Memory B cell (primary cell): ENCODE data around the gene CAPN14.

Experiments used
- ATAC-seq: fragments of 150-1000 bp; cut with Tn5 transposase; 2 replicates; pipeline ENCODE4 v1.10.0; 2021; ENCODE audit warnings: low read depth, mild to moderate bottlenecking, moderate library complexity
- DNase-seq, 2 donors: peaks; one replicate each; pipeline ENCODE4 v3.0.0; 2022; ENCODE audit warnings: low spot score in 2 of 2
- H3K27ac Mint-ChIP-seq: one replicate; pipeline ENCODE4 v1.8.0; 2022; ENCODE audit warnings: mild to moderate bottlenecking, moderate library complexity, mixed read lengths
- H3K27me3 Mint-ChIP-seq: one replicate; pipeline ENCODE4 v1.8.0; 2022; ENCODE audit warnings: mixed read lengths
- H3K36me3 Mint-ChIP-seq: one replicate; pipeline ENCODE4 v1.8.0; 2022; ENCODE audit warnings: mild to moderate bottlenecking, mixed read lengths
- H3K4me1 Mint-ChIP-seq: one replicate; pipeline ENCODE4 v1.8.0; 2022; ENCODE audit warnings: mixed read lengths
- H3K4me3 Mint-ChIP-seq: one replicate; pipeline ENCODE4 v1.8.0; 2022; ENCODE audit warnings: mild to moderate bottlenecking, moderate library complexity, mixed read lengths
- H3K9me3 Mint-ChIP-seq: one replicate; pipeline ENCODE4 v1.8.0; 2022; ENCODE audit warnings: mixed read lengths

CAPN14 gene

DNA sequence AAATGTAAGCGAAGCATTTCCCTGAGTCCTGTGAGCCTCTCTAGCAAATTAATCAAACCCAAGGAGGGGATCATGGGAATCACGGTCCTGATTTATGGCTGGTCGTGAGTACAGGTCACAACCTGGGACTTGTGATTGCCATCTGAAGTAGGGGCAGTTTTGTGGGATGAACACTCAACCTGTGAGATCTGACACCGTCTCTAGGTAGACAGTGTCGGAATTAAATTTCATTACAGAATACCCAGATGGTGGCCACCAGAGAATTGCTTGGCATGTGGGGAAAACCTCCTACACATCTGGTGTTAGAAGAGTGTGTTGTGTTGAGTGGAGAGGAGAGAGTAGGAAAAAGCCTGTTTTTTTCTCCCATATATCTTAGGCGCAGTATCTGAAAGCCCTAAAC lies 12.5 kb downstream of the CAPN14 start:
- H3K4me1 Mint-ChIP-seq = peaks cover 13% of the 10 kb centered on the region
- no peak overlapping the region for H3K4me3 Mint-ChIP-seq
- no peaks in the 10 kb centered on the region for H3K27me3 Mint-ChIP-seq
- no peak for ATAC-seq
- H3K27ac Mint-ChIP-seq = no peak overlapping the region
- peaks cover 2% of the 10 kb centered on the region for H3K36me3 Mint-ChIP-seq
- no peaks in the 10 kb centered on the region for H3K9me3 Mint-ChIP-seq
- no peak for DNase-seq

DNA sequence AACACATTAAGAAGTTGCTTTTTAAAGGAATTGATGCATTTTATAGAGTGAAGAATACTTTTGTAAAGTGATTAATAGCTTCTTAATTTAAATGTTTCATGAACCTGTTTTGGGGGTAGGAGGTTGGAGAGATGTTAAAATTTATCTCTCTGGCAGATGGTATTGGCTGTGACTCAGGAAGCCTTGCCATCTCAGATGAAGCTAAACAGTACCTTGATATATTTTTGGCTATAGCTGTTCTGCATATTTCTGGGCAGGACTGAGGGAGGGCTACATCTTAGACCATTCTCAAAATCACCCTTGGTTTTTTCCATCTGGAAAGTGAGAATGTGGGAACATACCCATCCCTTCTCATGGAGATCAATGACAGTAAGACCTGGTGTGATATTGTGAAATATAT lies 13.4 kb downstream of the CAPN14 start:
- no peak for DNase-seq
- H3K9me3 Mint-ChIP-seq = peaks cover 1% of the 10 kb centered on the region
- no peak for ATAC-seq
- no peak overlapping the region for H3K27ac Mint-ChIP-seq
- no peaks in the 10 kb centered on the region for H3K27me3 Mint-ChIP-seq
- H3K4me3 Mint-ChIP-seq = no peak overlapping the region
- peaks cover 5% of the 10 kb centered on the region for H3K36me3 Mint-ChIP-seq
- peaks cover 11% of the 10 kb centered on the region for H3K4me1 Mint-ChIP-seq

DNA sequence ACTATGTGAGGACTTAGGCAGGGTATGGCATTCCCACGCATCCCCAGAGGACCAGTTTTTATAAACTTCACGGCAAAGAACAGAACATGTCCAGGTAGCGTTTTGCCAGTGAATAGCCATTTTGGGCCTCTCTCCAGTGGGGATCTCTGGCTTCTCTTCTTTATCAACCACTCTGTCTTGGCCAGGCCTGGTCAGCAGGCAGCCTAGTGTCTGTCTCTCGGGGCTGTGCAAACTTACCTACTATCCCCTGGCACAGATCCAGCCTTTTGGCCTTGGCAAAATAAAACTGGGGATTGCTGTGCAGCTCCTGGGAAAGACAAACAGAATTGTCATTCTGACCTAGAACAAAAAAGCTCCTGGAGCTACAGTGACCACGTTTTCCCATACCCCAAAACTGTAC lies 14.5 kb downstream of the CAPN14 start:
- DNase-seq (no peak), ATAC-seq (no peak)
- H3K27ac Mint-ChIP-seq = no peak overlapping the region

DNA sequence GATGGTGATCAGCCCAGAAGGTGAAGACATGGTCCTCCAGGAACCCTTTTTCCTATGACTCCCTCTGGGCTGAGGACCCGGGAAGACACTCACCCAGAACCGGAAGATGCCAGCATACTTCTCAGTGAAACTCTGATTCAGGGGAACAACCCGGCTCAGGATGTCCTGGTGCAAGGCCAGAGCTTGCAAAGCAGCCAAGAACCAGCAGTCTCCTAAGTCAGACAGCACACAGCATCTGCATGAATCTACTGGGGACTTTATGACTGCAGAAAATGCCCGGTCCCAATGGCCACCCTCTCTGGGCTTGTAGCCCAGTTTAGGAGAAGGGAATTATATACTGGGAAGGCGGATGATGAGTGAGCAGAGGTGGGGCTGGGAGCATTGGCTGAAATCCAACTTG lies 15.3 kb downstream of the CAPN14 start:
- H3K27ac Mint-ChIP-seq = no peak overlapping the region
- peaks cover 12% of the 10 kb centered on the region for H3K36me3 Mint-ChIP-seq
- peaks cover 2% of the 10 kb centered on the region for H3K9me3 Mint-ChIP-seq
- H3K4me3 Mint-ChIP-seq = no peak overlapping the region
- H3K27me3 Mint-ChIP-seq = no peaks in the 10 kb centered on the region
- peaks cover under 1% of the 10 kb centered on the region for H3K4me1 Mint-ChIP-seq
- DNase-seq = no peak
- ATAC-seq = no peak

More for the DNA sequence above, 14.5 kb downstream of the CAPN14 start:
- Mint-ChIP-seq H3K4me1 (peaks cover 4% of the 10 kb centered on the region), H3K9me3 (peaks cover 2% of the 10 kb centered on the region), H3K27me3 (no peaks in the 10 kb centered on the region), H3K36me3 (peaks cover 8% of the 10 kb centered on the region), H3K4me3 (no peak overlapping the region)

DNA sequence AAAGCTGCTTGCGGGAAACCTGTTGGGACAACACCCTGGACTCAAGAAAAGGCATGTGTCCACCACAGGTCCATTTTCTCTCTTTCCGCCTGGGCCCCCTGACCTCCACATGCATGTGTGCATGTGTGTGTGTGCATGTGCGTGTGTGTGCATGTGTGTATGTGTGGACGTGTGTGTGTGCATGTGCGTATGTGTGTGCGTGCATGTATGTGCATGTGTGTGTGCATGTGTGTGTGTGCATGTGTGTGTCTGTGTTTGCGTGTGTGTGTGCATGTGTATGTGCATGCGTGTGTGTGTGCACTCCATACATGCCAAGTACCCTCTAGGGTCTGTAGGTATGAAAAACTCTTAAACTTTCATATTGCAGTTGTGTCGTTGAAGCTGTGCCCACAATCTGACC lies 16.3 kb downstream of the CAPN14 start:
- DNase-seq (no peak), ATAC-seq (no peak)
- Mint-ChIP-seq H3K36me3 (peaks cover 13% of the 10 kb centered on the region), H3K27ac (no peak overlapping the region), H3K4me3 (no peak overlapping the region), H3K9me3 (peaks cover 2% of the 10 kb centered on the region), H3K4me1 (no peaks in the 10 kb centered on the region), H3K27me3 (no peaks in the 10 kb centered on the region)

DNA sequence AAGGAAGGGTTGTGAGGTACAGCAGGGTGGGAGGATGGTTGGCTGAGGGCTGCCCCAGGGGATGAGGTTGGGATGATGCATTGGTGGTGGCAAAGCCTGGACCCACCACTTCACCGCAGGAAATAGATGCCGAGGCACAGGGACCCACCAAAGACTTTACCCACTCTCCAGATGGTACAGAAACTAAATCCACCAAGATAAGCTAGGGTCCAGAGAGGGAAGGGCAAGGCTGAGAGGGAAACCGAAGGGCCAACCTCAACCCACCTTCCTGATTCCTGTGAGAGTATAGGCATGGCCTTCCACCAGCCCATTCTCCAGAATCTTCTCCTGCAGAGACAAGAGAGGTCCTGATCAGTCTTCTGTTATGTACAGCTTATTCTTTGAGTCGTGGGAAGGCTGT lies 18.1 kb downstream of the CAPN14 start:
- DNase-seq (no peak), ATAC-seq (no peak)
- H3K4me1 Mint-ChIP-seq = peaks cover 2% of the 10 kb centered on the region
- H3K36me3 Mint-ChIP-seq = peaks cover 15% of the 10 kb centered on the region
- H3K4me3 Mint-ChIP-seq = no peak overlapping the region
- peak overlapping the region; percentile 7 for H3K27ac Mint-ChIP-seq
- H3K9me3 Mint-ChIP-seq = peaks cover 4% of the 10 kb centered on the region
- H3K27me3 Mint-ChIP-seq = no peaks in the 10 kb centered on the region

DNA sequence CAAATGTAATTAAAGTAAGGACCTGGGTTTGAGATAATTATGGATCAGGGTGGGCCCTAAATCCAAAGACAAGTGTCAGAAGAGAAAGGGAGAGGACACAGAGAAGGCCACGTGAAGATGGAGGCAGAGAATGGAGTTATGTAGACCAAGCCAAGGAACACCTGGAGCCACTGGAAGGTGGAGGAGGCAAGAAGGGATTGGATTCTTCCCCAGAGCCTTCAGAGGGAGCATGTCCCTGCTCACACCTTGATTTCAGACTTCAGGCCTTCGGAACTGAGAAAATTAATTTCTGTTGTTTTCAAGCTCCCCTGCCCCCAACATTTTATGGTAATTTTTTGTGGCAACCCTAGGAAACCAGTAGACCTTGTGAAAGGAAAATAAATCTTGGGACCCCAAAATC lies 19.6 kb downstream of the CAPN14 start:
- DNase-seq (no peak), ATAC-seq (no peak)
- H3K4me3 Mint-ChIP-seq = no peak overlapping the region
- H3K27ac Mint-ChIP-seq = no peak overlapping the region
- H3K27me3 Mint-ChIP-seq = no peaks in the 10 kb centered on the region
- peaks cover 10% of the 10 kb centered on the region for H3K4me1 Mint-ChIP-seq
- H3K36me3 Mint-ChIP-seq = peaks cover 15% of the 10 kb centered on the region
- H3K9me3 Mint-ChIP-seq = peaks cover 4% of the 10 kb centered on the region

DNA sequence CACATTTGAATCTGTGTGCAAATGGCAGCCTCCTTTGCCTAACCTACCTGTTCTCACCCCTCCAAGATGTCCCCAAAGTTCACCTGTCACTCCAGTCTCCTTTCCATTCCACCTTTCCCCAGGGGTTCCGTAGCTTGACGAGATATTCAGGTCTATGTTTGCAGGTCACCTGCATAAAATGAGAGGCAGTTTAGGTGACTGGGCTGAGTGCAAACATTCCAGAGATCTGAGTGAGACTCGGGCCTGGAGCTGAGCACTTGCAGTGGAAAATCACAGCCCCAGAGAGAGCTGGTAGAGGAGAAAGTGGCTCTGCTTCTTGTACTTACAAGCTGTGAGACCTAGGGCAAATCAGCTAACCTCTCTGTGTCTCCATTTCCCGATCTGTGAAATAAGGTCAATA lies 20.1 kb downstream of the CAPN14 start:
- peaks cover 15% of the 10 kb centered on the region for H3K36me3 Mint-ChIP-seq
- DNase-seq = no peak
- H3K4me1 Mint-ChIP-seq = peaks cover 10% of the 10 kb centered on the region
- H3K27me3 Mint-ChIP-seq = no peaks in the 10 kb centered on the region
- peaks cover 4% of the 10 kb centered on the region for H3K9me3 Mint-ChIP-seq
- ATAC-seq = no peak
- no peak overlapping the region for H3K4me3 Mint-ChIP-seq
- H3K27ac Mint-ChIP-seq = no peak overlapping the region

DNA sequence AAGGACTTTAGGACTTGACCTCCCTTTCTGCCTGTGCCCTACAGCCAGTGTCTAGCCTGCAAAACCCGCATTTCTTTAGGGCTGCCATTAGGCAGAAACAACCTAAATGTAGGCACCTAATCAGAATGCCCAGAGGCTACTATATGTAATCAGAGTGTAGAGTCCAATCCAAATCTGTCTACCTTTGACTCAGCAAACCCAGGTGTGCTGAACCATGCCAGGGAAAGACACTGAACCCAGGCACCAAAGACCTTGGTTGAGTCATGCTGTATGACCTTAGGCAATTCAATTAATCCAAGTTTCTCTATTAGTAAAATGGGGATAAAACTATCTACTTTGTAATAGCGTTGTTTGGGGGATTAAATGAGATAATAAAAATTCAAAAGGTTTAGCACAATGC lies 20.7 kb downstream of the CAPN14 start:
- DNase-seq (no peak), ATAC-seq (no peak)
- H3K4me1 Mint-ChIP-seq = peaks cover 10% of the 10 kb centered on the region
- H3K27ac Mint-ChIP-seq = no peak overlapping the region
- peaks cover 15% of the 10 kb centered on the region for H3K36me3 Mint-ChIP-seq
- no peaks in the 10 kb centered on the region for H3K27me3 Mint-ChIP-seq
- H3K9me3 Mint-ChIP-seq = peaks cover 4% of the 10 kb centered on the region
- H3K4me3 Mint-ChIP-seq = no peak overlapping the region

DNA sequence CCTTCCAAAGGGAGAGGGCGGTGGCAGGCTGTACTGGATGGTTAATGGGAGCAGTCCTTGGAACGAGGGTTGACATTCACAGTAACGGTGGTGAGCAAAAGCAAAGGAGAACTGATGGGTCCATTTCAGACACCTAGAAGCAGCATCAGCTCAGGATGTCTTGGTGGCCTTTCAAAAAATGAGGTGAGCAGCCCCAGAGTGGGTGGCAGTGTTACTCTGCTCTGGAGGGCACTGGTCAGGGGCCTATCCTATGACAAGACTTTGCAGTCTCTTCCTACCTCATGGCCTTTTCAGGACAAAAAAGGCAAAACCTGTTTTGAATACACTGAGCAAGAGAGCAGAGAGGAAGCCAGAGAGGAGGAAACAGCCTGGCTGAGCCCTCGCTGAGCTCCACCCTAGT lies 23.5 kb downstream of the CAPN14 start:
- H3K36me3 Mint-ChIP-seq = peaks cover 23% of the 10 kb centered on the region
- DNase-seq (no peak), ATAC-seq (peak; percentile 31)
- no peak overlapping the region for H3K27ac Mint-ChIP-seq
- H3K27me3 Mint-ChIP-seq = no peaks in the 10 kb centered on the region
- peaks cover 2% of the 10 kb centered on the region for H3K9me3 Mint-ChIP-seq
- no peak overlapping the region for H3K4me3 Mint-ChIP-seq
- H3K4me1 Mint-ChIP-seq = peaks cover 13% of the 10 kb centered on the region

DNA sequence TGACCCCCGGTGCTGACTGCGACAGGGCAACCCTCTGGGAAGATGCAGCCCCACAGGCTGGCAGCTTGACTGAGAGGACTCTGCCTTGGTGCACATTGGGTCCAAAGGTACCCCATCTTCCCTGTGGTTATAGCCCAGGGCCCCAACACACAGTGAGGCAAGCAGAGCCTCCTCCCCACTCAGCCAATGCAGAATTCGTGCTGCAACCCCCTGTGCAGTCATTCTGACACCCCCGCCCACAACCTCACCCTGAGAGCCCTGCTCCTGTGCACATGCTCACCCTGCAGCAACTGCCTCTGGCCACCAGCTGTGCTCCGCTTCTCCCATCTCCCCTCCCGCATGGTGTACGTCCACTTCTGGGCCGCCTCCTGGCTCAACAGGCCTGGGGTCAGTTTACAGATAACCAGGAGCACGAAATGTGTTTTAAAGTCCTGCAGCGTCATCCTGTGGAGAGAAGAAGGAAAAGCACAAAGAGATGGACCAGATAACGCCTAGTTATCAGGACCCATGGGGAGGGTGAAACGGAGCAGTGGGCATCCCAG lies 24.4 kb downstream of the CAPN14 start:
- H3K27ac Mint-ChIP-seq = no peak overlapping the region
- H3K4me3 Mint-ChIP-seq = no peak overlapping the region
- H3K27me3 Mint-ChIP-seq = no peaks in the 10 kb centered on the region
- peaks cover 25% of the 10 kb centered on the region for H3K36me3 Mint-ChIP-seq
- peaks cover 13% of the 10 kb centered on the region for H3K4me1 Mint-ChIP-seq
- peaks cover 2% of the 10 kb centered on the region for H3K9me3 Mint-ChIP-seq
- ATAC-seq (no peak), DNase-seq (no peak)

DNA sequence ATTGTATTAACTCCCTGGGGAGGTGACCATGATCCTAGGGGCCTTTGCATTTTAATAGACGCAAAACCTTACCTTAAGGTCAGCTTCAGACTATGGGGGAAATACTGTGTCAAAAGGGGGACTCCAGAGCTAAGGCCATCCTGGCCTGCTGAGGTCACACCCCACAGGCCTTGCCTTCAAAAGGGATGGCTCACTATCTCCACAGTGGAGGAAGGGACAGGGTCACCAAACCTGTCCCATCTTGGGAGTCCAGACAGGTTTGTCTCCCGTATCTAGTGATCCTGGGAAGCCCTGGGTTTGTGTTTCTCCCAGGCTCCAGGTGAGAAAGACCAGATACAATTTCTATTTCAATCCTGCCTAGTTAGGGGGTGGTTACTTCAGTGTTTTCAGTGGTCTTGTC lies 24.9 kb downstream of the CAPN14 start:
- H3K27ac Mint-ChIP-seq = no peak overlapping the region
- DNase-seq = no peak
- peaks cover 23% of the 10 kb centered on the region for H3K36me3 Mint-ChIP-seq
- H3K27me3 Mint-ChIP-seq = no peaks in the 10 kb centered on the region
- H3K4me3 Mint-ChIP-seq = no peak overlapping the region
- peaks cover 2% of the 10 kb centered on the region for H3K9me3 Mint-ChIP-seq
- no peak for ATAC-seq
- H3K4me1 Mint-ChIP-seq = peaks cover 13% of the 10 kb centered on the region

DNA sequence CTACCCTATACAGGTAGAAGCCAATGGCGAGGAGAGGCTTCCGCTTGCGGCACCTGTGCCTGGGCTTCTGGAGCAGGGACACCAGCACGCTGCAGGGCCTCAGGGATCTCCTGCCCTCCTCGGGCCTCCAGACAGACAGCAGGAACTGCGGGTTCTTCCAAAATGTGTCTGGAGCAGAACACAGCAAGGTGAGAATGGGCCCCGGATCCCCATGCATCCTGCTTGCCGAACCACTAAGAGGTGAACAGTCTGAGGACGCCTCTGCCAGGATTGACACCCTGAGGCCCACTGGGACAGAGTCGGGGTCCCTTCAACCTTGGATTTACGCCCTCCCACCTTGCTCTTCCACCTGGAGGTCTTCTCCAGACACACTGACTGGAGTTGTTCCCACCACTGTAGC lies 25.4 kb downstream of the CAPN14 start:
- ATAC-seq = no peak
- Mint-ChIP-seq H3K36me3 (peaks cover 20% of the 10 kb centered on the region), H3K27me3 (no peaks in the 10 kb centered on the region), H3K9me3 (peaks cover 2% of the 10 kb centered on the region), H3K27ac (no peak overlapping the region), H3K4me3 (no peak overlapping the region), H3K4me1 (peaks cover 13% of the 10 kb centered on the region)
- DNase-seq = no peak

DNA sequence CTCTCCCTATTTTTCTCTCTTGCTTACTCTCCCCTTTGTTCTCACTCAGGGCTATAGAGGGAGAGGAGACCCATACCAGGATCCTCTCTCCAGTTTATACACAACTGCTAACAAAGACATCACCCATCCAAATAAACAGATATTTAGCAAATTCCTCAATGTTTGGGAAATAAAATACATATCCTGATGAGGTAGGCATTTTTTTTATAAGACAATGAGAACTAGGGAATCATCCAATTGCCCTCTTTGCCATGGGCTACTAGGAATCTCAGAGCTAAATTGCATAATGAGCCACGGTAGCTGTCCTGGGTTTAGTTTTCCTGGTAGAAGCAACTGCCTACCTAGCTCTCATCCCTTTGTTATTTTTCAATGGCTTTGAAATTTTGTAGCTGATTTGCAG lies 27.1 kb downstream of the CAPN14 start:
- peaks cover 13% of the 10 kb centered on the region for H3K4me1 Mint-ChIP-seq
- ATAC-seq (no peak), DNase-seq (no peak)
- peaks cover 17% of the 10 kb centered on the region for H3K36me3 Mint-ChIP-seq
- no peak overlapping the region for H3K4me3 Mint-ChIP-seq
- H3K27me3 Mint-ChIP-seq = no peaks in the 10 kb centered on the region
- H3K27ac Mint-ChIP-seq = no peak overlapping the region
- H3K9me3 Mint-ChIP-seq = no peaks in the 10 kb centered on the region

DNA sequence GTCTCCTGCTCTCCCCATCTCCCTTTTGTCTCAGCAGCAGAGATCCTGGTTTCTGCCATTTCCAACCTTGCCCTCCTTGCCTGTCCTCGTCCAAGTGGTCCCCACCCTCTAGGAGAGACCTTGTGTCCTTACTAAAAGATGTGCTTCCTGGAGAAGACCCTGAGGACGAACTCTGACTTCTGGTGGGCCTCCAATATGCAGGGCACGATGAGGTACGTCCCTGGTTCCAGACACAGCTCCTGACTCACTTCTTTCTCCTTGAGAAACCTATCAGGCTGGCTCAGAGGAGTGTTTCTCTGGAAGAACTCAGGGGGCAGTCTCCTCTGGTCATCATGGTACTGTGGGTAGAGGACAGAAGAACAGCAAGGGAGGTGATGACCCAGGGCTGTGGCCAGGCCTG lies 28.2 kb downstream of the CAPN14 start:
- Mint-ChIP-seq H3K9me3 (no peaks in the 10 kb centered on the region), H3K4me1 (peaks cover 11% of the 10 kb centered on the region), H3K27me3 (no peaks in the 10 kb centered on the region), H3K27ac (no peak overlapping the region), H3K36me3 (peaks cover 26% of the 10 kb centered on the region), H3K4me3 (no peak overlapping the region)
- DNase-seq (no peak), ATAC-seq (no peak)
